GM10248 (cell line): ENCODE data around the gene NLRP9.
A peak's percentile ranks its signal among the peaks of the same experiment; 100 is the strongest.

Source experiments
- CTCF ChIA-PET: fragments of 300-600 bp; sonication (Branson Sonifier 250); formaldehyde crosslinking; extraction: SDS; loops from one replicate; lab custom pipeline; 2021; ENCODE audit warnings: antibody characterized with exemption; lab: Yijun Ruan, JAX
- POLR2A ChIA-PET: fragments of 350-650 bp; sonication (Branson Sonifier 250); formaldehyde crosslinking; extraction: SDS; loops from one replicate; lab custom pipeline; 2020; ENCODE audit warnings: antibody characterized with exemption; lab: Yijun Ruan, JAX
- DNase-seq: peaks from one replicate; pipeline ENCODE4 v3.0.0; 2012; ENCODE audit errors: extremely low spot score
- TF ChIP-seq, protein P1 (sequence below): IDR thresholded peaks from 2 replicates; pipeline ENCODE4 v1.5.1; 2012; ENCODE audit warnings: mild to moderate bottlenecking, low read depth; ENCODE audit errors: extremely low read depth, missing control alignments, control extremely low read depth

The NLRP9 gene

GRCh38 chr19:55717251-55717650 is 21.0 kb downstream of the NLRP9 start:
- DNase-seq = no peak
- POLR2A ChIA-PET = no interaction called here
- TF ChIP-seq, protein P1, sequence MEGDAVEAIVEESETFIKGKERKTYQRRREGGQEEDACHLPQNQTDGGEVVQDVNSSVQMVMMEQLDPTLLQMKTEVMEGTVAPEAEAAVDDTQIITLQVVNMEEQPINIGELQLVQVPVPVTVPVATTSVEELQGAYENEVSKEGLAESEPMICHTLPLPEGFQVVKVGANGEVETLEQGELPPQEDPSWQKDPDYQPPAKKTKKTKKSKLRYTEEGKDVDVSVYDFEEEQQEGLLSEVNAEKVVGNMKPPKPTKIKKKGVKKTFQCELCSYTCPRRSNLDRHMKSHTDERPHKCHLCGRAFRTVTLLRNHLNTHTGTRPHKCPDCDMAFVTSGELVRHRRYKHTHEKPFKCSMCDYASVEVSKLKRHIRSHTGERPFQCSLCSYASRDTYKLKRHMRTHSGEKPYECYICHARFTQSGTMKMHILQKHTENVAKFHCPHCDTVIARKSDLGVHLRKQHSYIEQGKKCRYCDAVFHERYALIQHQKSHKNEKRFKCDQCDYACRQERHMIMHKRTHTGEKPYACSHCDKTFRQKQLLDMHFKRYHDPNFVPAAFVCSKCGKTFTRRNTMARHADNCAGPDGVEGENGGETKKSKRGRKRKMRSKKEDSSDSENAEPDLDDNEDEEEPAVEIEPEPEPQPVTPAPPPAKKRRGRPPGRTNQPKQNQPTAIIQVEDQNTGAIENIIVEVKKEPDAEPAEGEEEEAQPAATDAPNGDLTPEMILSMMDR = no peak
- CTCF ChIA-PET = no interaction called here

DNA sequence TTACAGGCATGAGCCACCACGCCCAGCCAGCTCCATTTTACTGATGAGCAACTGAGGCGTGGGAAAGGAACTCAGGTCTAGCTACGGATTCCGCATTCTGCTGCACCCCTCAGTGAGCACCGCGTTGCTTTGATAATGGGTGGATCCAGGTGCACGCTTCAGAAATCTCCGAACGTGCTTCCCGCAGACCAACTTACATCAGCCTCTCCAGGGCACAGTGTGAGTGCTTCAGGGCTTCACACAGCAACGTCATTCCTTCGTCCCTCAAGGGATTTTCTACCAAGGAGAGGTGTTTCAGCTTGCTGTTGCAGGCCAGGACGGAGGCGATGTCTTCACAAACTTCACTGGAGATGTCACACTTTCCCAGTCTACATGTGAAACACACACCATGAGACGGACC is 21.7 kb downstream of the NLRP9 start:
- no peak for DNase-seq
- POLR2A ChIA-PET = interaction anchor here (1.0 kb wide), 1 partner anchor 654 kb away, joined by 3 read pairs; the partner anchor contains the start of gene RDH13
- CTCF ChIA-PET = no interaction called here
- TF ChIP-seq, protein P1 = no peak

- TF ChIP-seq, protein P1 = no peak
- CTCF ChIA-PET = no interaction called here
- POLR2A ChIA-PET = no interaction called here
- DNase-seq = no peak
These were observed 25.2 kb downstream of the NLRP9 start for GRCh38 chr19:55712804-55713631.

GRCh38 chr19:55711719-55712118 is 26.5 kb downstream of the NLRP9 start:
- ChIA-PET POLR2A (no interaction called here), CTCF (no interaction called here)
- TF ChIP-seq, protein P1 = no peak
- no peak for DNase-seq

- TF ChIP-seq, protein P1 = no peak
- ChIA-PET POLR2A (interaction anchor here (0.6 kb wide), 1 partner anchor 605 kb away, joined by 4 read pairs; no protein-coding TSS in a partner anchor), CTCF (no interaction called here)
- DNase-seq = no peak
These were observed 32.2 kb downstream of the NLRP9 start for GRCh38 chr19:55705972-55706371.

DNA sequence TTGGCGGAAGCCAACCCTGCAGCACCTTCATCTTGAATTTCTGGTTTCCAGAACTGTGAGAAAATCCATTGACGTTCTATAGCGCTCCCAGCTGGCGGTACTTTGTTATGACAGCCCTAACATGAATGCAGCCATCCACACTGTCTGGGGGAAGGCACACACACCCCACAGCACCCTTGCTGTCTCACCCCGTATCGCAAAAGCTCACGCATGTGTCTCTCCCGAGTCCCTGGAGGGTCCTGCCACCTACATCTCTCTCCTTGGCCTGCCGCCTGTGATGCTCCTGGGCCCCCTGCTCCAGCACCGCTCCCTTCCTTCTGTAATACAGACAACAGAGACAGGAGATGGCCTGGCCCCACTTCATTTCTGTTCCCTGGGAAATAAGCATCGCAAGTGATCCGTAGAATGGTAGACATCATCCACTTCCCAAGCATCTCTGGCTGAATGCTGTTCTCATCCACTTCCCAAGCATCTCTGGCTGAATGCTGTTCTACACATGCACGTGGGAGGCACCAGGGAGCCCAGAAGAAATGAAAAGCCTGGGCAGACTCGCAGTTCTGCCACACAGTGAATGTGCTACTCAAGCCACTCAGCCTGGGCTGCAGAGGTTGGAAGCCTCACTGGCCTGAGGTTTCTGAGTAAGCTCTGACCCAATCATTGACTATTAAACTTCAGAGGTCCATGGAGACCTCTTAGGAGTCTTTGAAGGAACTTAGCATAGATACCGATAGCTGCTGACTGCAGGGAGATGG is 33.5 kb downstream of the NLRP9 start:
- CTCF ChIA-PET = interaction anchor here (1.5 to 1.6 kb wide), 2 partner anchors 11 to 190 kb away, joined by 3 to 4 read pairs; no protein-coding TSS in a partner anchor
- peak; percentile 15 for DNase-seq
- POLR2A ChIA-PET = no interaction called here
- TF ChIP-seq, protein P1 = no peak
